HG03439 (cell line): ENCODE results near the gene SERPIND1.
"Not testable (repeated sequence)": the region's sequence is repeated elsewhere in the genome, so short reads cannot be mapped to it uniquely, and the experiment has no call there.

Experiments
- ATAC-seq: cut with Tn5 transposase; IDR thresholded peaks from one replicate; pipeline ENCODE4 v1.9.1; 2021; ENCODE audit warnings: mild to moderate bottlenecking, moderate library complexity; ENCODE audit not compliant: unreplicated experiment

Gene SERPIND1

DNA sequence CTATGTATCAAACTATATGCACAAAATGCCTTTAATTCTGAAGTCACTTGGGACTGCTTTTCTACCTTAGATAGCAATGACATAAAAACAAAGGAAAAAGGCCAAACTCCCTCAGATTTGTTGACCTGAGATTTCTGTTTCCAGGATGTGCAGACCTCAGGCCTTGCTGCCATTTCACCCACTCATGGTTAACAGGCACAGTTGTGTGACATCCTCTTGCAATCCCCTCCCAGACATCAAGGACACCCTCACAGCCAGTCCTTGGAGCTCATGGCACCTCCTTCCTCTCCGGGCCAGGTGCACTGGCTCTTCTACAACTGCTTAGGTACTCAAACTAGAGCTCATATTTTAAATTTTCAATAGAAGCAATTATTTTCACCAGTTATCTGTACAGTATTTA lies 37.3 kb downstream of the SERPIND1 start:
- no peak for ATAC-seq

DNA sequence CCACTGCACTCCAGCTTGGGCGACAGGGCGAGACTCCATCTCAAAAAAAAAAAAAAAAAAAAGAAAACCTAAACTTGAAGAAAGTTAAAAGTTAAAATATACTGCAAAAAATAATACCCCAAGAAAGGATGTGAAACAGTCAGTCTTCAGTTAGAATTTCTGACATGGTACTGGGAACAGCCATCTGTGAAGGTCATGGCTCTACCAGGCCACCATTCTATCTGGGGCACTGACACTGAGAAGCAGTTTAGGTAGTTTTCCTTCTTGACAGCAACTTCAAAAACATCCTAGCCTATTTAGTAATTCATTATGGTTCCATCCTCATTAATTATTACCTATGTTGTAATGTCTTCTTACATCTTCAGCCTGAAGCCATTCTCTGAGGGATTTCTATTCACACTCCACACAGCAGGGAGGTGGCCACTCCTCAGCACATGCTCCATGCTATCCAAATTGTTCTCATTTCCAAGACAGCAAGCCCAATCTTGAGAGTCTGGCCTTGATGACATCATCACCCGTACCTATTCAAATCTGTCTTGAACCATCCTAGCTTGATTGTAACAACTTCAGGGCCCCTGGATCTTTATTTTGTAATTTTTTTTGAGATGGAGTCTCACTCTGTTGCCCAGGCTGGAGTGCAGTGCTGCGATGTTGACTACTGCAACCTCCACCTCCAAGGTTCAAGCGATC lies 38.2 kb downstream of the SERPIND1 start:
- no peak for ATAC-seq

DNA sequence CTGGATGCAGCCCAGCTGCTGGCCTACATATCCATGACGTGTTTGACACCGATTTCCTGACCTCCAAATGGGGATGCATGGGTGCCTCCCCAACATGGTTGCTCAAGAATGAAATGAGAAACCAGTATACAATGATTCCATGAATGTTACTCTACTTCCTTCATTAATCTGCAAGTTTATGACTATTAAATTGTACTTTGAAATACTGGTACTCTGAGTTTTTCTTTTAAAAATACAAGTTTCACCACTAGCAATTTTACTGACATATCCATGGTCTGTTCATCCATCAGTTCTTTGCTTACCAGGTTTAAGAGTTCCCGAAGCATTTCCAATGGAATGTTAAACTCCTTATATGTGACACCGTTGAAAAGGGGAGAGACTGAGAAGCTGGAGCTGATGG lies 39.1 kb downstream of the SERPIND1 start:
- no peak for ATAC-seq

DNA sequence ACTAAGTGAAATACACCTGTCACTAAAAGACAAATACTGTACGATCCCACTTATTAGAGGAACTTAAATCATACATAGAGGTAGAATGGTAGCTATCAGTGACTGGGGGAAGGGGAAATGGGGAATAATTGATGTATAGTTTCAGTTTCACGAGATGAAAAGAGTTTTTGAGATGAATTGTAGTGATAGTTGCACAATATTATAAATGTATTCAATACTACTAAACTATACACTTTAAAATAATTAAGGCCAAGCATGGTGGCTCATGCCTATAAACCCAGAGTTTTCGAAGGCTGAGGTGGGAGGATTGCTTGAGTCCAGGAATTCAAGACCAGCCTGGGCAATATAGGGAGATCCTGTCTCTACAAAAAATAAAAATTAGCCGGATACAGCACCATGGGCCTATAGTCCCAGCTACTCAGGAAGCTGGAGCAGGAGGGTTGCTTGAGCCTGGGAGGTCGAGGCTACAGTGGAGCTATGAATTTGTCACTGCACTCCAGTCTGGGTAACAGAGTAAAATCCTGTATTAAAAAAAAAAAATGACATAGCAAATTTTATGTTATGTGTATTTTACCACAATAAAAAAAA lies 40.4 kb downstream of the SERPIND1 start:
- no peak for ATAC-seq

DNA sequence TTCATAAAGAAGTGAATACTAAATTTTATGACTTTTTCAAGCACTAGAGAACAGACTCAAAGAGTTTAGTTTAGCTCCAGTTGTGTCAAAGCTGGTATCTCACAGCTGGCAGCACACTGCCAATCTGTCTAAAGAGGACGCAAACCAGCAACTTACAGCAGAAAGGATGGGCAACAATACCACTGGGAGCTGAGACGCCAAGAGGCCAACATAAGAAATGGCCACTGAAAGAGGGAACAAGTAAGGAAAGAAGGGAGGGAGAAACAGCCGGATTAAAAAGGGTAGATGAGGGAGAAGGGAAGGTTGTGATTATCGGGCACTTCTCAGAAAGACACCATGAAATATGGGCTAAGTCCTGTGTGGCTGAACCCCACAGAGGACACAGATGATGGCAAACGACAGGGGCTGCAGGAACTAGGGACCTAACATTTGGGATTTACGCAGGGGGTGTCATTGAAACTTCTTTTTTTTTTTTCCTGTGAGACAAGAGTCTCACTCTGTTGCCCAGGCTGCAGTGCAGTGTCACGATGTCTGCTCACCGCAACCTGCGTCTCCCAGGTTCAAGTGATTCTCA lies 41.7 kb downstream of the SERPIND1 start:
- no peak for ATAC-seq

DNA sequence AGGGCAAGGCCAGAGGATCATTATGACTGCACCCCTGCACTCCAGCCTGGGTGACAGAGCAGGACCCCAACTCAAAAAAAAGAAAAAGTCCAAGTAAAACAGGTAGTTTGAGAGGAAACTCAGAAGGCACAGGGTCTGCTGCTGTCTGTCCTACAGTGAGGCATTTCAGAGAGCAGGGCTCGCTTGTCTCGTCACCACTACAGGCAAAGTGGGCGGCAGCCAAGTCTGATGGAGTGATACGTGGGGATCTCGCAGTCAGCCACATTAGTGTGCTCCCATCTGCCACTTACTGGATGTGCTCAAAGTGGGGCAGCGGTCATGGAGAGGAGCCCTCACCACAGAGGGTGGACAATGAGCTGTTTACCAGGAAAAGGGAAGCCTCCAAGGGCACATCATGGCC lies 42.6 kb downstream of the SERPIND1 start:
- ATAC-seq, result no peak

DNA sequence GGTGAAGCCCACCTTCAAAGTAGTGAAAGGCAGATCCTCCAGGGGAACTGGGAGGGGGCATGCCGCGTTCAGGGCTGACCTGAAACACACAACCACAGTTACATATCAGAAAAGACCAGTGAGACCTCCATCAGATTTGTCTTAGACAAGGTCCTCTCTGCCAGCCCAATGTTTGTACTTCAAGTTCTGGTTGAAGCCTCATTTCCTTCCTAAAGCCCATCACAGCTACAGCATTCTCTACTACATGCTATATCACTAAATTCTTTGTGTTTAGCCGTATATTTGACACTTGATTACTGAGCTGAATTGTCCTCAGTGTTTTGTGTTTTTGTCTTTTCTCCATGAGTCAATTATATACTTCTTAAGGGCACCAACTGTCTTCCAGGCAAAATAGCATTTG lies 44.6 kb downstream of the SERPIND1 start:
- ATAC-seq, result no peak

DNA sequence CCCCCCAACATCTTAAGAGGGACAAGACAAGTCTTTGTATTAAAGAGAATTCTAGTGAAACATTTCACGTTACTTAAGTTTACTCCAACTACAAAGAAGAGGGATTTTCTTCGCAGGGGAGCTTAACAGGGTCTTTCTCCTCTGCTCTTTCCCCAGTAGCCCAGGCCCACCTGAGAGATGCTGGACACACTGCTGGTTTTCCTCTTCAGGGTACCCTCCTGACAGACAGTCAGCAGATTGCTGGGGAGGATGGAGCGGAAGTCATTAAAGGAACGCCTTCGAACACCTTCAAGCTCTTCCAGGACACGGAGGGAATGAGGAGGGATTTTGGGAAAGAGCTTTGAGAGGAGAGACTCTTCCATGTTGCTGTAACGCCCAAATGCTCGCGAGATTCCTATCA lies 45.6 kb downstream of the SERPIND1 start:
- no peak for ATAC-seq

DNA sequence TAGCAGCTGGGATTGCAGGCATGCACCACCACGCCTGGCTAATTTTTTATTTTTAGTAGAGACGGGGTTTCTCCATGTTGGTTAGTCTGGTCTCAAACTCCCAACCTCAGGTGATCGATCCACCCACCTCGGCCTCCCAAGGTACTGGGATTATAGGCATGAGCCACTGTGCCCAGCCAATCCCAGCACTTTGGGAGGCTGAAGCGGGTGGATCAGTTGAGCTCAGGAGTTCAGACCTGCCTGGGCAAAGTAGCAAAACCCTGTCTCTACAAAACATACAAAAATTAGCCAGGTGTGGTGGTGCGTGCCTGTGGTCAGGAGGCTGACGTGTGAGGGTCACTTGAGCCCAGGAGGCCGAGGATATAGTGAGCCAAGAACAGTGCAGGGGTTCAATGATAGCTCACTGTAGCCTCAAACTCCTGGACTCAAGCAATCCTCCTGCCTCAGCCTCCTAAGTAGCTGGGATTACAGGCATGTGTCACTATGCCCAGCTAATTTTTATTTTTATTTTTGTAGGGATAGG lies 47.9 kb downstream of the SERPIND1 start:
- not testable (repeated sequence) for ATAC-seq

DNA sequence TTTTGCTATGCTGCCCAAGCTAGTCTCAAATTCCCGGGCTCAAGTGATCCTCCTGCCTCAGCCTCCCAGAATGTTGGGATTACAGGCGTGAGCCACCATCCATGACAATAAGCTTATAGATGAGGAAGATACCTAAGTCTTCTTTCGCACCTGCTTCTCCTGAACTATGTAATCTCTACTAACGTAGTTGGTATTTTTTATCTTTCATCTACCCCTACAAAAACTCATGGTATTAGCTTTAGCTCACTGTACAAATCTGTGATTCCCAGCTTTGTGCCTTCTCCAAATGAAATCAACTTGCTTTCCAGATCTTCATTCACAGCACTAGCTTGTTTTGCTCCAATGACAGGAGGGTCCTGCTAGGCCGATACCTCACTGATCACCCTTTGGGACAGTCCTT lies 48.3 kb downstream of the SERPIND1 start:
- ATAC-seq, result no peak

DNA sequence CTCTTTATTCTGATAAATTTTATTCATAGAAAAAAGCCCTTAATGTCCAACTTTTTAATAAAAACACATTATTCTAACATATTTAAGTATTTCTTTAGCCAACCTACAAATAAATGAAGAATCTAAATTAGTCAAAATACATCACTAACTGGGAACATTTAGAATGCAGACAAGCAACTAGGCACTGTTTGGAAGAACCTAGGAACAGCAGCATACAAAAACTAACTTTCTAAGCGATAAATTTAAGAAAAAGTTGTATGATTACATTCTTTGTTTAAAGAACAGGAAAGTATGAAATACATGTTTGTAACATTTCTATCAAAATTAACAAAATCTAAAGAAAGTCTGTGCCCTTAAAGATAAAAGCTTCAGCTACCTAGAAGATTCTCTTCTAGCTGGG lies 49.4 kb downstream of the SERPIND1 start:
- ATAC-seq, result no peak

DNA sequence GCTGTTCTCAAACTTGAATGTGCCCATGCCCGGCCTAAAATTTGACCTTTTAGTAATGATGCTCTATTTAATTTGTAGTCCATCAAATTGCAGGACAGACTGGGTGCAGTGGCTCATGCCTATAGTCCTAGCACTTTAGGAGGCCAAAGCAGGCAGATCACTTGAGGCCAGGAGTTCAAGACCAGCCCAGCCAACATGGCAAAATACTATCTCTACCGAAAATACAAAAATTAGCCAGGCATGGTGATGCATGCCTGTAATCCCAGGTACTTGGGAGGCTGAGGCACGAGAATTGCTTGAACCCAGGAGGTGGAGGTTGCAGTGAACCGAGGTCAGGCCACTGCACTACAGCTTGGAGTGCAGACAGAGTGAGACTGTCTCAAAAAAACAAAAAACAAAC lies 51.3 kb downstream of the SERPIND1 start:
- ATAC-seq, result not testable (repeated sequence)

DNA sequence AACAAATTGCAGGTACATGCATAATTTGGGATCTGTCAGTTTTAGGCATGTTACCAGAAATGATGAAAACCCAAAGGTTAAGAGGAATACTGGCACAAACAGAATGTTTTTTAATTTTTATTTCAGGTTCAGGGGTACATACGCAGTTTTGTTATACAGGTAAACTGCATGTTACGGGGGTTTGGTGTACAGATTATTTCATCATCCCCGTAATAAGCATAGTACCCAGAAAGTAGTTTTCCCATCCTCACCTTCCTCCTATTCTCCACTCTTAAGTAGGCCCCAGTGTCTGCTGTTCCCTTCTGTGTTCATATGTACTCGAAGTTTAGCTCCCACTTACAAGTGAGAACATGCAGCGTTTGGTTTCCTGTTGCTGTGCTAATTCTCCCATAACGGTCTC lies 51.7 kb downstream of the SERPIND1 start:
- no peak for ATAC-seq

DNA sequence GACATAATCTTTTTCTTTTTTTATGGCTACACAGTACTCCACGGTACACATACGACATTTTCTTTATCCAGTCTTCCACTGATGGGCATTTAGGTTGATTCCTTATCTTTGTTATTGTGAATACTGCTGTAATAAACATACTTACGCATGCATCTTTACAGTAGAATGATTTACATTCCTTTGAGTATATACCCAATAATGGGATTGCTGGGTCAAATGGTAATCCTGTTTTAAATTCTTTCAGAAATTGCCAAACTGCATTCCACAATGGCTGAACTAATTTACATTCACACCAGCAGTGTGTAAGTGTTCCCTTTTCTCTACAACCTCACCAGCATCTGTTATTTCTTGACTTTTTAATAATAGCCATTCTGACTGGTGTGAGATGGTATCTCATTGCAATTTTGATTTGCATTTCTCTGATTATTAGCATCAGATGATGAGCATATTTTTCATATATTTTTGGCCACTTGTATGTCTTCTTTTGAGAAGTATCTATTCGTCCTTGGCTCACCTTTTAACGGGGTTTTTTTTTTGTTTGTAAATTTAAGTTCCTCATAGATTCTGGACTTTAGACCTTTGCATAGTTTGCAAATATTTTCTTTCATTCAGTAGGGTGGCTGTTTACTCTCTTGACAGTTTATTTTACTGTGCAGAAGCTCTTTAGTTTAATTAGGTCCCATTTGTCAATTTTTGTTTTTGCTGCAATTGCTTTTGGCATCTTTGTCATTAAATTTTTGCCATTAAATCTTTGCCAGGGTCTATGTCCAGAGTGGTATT lies 52.6 kb downstream of the SERPIND1 start:
- not testable (repeated sequence) for ATAC-seq

DNA sequence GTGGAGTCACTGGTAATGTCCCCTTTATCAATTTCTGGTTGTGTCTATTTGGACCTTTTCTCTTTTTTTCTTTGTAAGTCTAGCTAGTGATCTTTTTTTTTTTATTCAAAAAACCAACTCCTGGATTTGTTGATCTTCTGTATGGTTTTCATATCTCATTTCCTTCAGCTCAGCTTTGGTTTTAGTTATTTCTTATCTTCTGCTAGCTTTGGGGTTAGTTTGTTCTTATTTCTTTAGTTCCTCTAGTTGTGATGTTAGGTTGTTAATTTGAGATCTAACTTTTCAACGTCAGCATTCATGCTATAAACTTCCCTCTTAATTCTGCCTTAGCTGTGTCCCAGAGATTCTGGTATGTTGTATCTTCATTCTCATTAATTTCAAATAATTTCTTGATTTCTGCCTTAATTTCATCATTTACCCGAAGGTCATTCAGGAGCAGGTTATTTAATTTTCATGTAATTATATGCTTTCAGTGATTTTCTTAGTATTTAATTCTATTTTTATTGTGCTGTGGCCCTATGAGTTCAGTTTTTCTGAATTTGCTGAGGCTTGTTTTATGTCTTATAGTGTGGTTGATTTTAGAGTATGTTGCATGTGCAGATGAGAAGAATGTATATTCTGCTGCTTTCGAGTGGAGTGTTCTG lies 55.7 kb downstream of the SERPIND1 start:
- ATAC-seq, result no peak

DNA sequence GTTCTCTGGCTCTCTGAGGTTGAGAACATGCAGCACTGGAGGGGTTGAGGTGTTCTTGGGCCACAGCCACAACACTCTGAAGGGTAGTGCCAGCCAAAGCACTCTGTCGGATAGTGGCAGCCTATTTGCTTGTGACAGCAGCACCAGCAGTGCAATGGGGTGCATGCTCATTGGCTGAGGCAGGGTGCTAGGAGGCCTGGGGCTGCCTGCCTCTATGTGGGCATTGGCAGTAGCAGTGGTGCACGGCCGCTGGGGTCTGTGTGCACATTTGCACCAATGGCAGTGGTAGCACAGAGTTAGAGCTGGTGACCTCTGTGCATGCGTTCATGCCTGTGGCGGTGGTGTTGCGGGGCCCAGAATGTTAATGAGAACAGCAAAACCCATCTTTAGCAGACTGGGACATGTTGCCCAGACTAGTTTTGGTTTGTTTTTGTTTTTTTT lies 59.3 kb downstream of the SERPIND1 start:
- ATAC-seq, result no peak

DNA sequence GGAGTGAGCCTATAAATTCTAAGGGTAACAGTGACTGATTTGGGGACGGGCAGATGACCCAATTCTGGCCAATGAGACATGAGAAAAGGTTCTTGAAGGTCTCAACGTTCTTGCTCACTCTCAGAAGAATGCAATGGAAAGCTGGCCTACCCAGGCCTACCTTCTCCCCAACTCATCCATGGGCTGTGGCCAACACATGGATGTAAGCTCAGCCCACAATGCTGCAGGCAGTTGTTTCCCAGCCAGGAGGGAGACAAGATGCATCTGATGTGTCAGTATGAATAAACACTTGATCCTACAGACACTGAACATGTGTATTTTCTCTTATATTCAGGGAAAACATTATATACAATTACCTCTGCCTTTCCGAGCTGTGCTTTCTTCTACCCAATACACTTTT lies 60.3 kb downstream of the SERPIND1 start:
- ATAC-seq, result no peak

DNA sequence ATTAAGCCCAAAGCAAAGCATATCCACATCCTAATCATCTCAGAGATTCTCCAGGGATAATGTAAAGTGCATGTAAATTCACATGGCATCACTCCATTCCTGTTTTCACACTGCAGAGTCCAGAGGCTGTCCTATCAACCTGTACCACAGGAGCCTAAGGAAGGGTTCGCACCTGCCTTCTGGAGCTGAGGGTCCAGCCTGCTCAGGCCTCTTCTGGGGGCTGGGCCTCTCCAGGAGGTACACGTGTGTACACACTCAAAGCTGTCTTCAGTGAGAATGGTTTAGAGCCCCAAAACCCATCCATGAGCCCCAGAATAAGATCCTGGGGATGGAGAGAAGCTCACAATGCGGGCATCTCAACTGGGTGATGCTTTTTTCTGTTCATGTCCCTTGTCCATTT lies 60.8 kb downstream of the SERPIND1 start:
- no peak for ATAC-seq
